Cardiac muscle cell (in vitro differentiated cells and primary cell): Measurements from ENCODE around the gene EDN1. TPM values are rescaled to one million over a fixed set of nuclear protein-coding genes. Genes with fewer than 3 reads are reported as not detected.

Source experiments
- DNase-seq, 2 donors: peaks; one replicate each; pipeline versions ENCODE4 v3.0.0 to v3.0.0-alpha.2; 2010 to 2017; ENCODE audit warnings: low read depth in 1 of 2, low spot score in 1 of 2
- H3K27ac ChIP-seq: fragments of 200-600 bp; sonication (generic); 2 replicates; pipeline ENCODE4 v1.5.1; 2016
- H3K27me3 ChIP-seq: fragments of 200-600 bp; sonication (generic); 2 replicates; pipeline ENCODE4 v1.6.0; 2016; ENCODE audit warnings: control low read depth
- H3K36me3 ChIP-seq: fragments of 200-600 bp; sonication (generic); 2 replicates; pipeline ENCODE4 v1.5.1; 2016; ENCODE audit warnings: control low read depth
- H3K4me1 ChIP-seq: fragments of 200-600 bp; sonication (generic); 2 replicates; pipeline ENCODE4 v1.8.1; 2017; ENCODE audit warnings: low read depth, mild to moderate bottlenecking, mixed run types
- H3K4me3 ChIP-seq: fragments of 200-600 bp; sonication (generic); 2 replicates; pipeline ENCODE4 v1.5.1; 2016; ENCODE audit warnings: mild to moderate bottlenecking
- H3K9me3 ChIP-seq: fragments of 200-600 bp; sonication (generic); 2 replicates; pipeline ENCODE4 v1.5.1; 2017; ENCODE audit warnings: low read depth, mild to moderate bottlenecking, control low read depth
- polyA plus RNA-seq: library from polyadenylated mRNA; unstranded; fragments of >200 nt; fragmentation: Nextera tagmentation; extraction: Ambion mirVana; gene quantifications from 2 replicates; pipeline ENCODE4 v1.2.1, GENCODE V29; 2016
- total RNA-seq: library from RNA; depleted of rRNA; stranded (reverse); fragments of >200 nt; gene quantifications from 2 replicates; pipeline ENCODE4 v1.2.3, GENCODE V29; 2016
- TF ChIP-seq, protein P1 (sequence below): IDR thresholded peaks from 2 replicates; pipeline ENCODE4 v1.5.1; 2012; ENCODE audit warnings: low read depth, mild to moderate bottlenecking, low read length

EDN1 gene
- total and polyA plus RNA-seq, 2 experiments from 2014 or later, result 0.86 to 1.2 TPM

DNA sequence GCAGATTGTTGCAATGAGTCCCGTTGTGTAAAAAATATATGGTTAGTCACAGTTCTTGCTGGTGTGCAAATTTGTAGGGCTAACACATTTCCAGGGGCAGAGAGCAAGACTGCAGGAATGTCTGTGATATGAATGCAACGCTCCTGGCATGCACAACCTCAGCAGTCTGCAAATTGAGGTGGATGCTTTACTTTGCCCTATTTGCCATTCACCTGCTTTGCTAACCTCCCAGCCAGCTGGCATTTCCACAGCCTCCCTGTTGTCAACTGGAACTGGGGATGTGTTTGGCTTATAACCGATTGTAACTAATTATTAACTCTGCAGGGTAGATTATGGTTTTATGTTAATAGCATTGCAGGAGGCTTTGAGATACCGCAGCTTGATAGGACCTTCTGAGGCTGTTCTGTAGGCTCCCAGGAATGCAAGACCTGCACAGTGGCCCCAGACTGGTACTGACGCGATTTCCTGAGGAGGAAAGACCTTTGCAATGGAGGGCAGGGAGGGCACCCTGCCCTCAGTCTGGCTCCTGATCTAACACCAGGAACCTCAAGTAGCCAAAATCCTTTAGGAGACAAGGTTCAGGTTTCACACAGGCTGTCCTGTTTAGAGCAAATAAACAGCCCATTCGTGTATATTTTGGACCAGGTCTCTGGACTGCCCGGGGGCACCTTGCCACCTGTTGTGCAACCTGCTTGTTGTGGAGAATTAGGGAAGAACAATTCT lies 53.4 kb downstream of the EDN1 start:
- no peaks in the 10 kb centered on the region for H3K4me1 ChIP-seq
- TF ChIP-seq, protein P1, sequence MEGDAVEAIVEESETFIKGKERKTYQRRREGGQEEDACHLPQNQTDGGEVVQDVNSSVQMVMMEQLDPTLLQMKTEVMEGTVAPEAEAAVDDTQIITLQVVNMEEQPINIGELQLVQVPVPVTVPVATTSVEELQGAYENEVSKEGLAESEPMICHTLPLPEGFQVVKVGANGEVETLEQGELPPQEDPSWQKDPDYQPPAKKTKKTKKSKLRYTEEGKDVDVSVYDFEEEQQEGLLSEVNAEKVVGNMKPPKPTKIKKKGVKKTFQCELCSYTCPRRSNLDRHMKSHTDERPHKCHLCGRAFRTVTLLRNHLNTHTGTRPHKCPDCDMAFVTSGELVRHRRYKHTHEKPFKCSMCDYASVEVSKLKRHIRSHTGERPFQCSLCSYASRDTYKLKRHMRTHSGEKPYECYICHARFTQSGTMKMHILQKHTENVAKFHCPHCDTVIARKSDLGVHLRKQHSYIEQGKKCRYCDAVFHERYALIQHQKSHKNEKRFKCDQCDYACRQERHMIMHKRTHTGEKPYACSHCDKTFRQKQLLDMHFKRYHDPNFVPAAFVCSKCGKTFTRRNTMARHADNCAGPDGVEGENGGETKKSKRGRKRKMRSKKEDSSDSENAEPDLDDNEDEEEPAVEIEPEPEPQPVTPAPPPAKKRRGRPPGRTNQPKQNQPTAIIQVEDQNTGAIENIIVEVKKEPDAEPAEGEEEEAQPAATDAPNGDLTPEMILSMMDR, result no peak
- H3K36me3 ChIP-seq, result no peaks in the 10 kb centered on the region
- H3K27me3 ChIP-seq, result peaks cover 4% of the 10 kb centered on the region
- H3K27ac ChIP-seq, result no peak overlapping the region
- H3K9me3 ChIP-seq, result no peaks in the 10 kb centered on the region
- peak in 1 of 2 donors; percentile 24 for DNase-seq
- no peak overlapping the region for H3K4me3 ChIP-seq

DNA sequence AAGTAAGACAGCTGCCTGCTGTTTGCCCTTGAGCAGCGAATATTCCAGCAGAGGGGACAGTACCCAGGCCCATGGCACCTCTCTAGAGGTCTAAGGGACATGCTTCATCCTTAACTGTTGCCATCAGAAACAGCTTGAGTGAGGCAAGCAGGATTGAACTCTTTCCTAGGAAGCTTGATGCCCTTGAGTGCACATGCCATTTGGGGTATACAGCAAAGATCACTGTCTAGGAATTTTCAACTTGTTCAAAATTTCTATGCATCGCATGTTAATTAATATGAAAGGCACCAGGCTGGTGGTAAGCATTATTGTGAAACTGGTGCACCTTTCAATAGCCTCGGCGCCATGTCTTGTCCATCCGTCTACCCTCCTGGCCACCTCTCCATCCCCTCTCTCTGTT lies 54.1 kb downstream of the EDN1 start:
- Histone ChIP-seq H3K27ac (no peak overlapping the region), H3K27me3 (peaks cover 4% of the 10 kb centered on the region), H3K4me1 (no peaks in the 10 kb centered on the region), H3K4me3 (no peak overlapping the region), H3K36me3 (no peaks in the 10 kb centered on the region), H3K9me3 (no peaks in the 10 kb centered on the region)
- DNase-seq, result no peak
- TF ChIP-seq, protein P1, result no peak

DNA sequence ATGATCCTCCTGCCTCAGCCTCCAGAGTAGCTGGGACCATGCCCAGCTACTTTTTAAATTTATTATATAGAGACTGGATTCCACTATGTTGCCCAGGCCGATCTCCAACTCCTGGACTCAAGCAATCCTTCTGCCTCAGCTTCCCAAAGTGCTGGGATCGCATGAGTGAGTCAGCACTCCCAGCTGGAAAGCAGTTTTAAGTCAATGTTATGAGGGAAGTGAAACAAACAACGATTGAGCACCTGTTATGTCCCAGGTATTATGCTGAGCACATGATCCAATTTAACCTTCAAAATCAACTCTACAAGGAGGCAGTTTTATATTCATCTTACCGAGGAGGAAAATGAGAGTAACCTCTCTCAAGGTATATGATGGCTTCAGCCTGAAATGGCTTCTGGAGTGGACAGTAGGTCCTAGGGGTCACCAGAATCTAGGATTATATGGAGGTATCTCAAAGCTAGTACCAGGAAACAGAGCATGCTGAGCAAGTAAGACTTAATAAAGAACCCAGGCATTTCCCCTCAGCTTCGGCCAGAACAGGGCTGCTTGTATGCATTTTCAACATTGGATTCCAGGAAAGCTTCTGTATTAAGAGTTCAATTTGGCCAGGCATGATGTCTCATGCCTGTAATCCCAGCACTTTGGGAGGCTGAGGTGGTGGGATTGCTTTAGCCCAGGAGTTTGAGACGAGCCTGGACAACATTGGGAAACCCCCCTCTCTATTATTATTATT lies 55.0 kb downstream of the EDN1 start:
- Histone ChIP-seq H3K27ac (no peak overlapping the region), H3K9me3 (no peaks in the 10 kb centered on the region), H3K4me1 (no peaks in the 10 kb centered on the region), H3K36me3 (no peaks in the 10 kb centered on the region), H3K27me3 (peaks cover 4% of the 10 kb centered on the region), H3K4me3 (no peak overlapping the region)
- no peak for DNase-seq
- TF ChIP-seq, protein P1, result no peak

DNA sequence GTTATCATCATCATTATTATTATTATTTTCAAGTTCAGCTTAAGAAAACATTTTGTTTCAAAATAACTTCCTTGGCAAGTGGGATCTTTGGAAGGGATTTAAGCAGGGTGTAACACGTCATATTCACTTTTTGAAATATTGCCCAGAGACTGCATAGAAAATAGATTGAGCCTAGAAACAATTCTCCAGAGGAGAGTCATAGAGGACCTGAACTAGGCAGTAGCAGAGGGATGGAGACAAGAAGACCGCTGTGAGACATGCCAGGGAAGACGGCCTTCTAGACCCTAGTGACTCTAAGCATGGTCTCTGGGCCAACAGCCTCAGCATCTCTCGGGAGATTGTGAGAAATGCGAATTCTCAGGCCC lies 55.5 kb downstream of the EDN1 start:
- no peak overlapping the region for H3K27ac ChIP-seq
- no peaks in the 10 kb centered on the region for H3K36me3 ChIP-seq
- no peaks in the 10 kb centered on the region for H3K4me1 ChIP-seq
- no peak overlapping the region for H3K4me3 ChIP-seq
- TF ChIP-seq, protein P1, result no peak
- H3K27me3 ChIP-seq, result peaks cover 4% of the 10 kb centered on the region
- DNase-seq, result peak in 1 of 2 donors; percentile 30
- no peaks in the 10 kb centered on the region for H3K9me3 ChIP-seq
